GM13976 (cell line): ENCODE results near the gene PPP1R3G.

Experiments used
- DNase-seq: peaks from one replicate; pipeline ENCODE4 v3.0.0; 2012; ENCODE audit warnings: low spot score
- CTCF ChIP-seq: IDR thresholded peaks from 2 replicates; pipeline ENCODE4 v1.5.1; 2012; ENCODE audit warnings: borderline replicate concordance, mild to moderate bottlenecking; ENCODE audit not compliant: insufficient read depth; ENCODE audit errors: extremely low read depth, missing control alignments, control extremely low read depth
- in situ Hi-C: fragments of 300-500 bp; cut with MboI; formaldehyde crosslinking; loops from one replicate; pipeline ENCODE4 v1.12.0; 2022; ENCODE audit warnings: low sequenced_read_pairs, mixed read lengths, inconsistent platforms; ENCODE audit not compliant: unreplicated experiment

Gene PPP1R3G

GRCh38 chr6:5104667-5105066 is 19.5 kb downstream of the PPP1R3G start:
- in situ Hi-C loops = no loop called here
- no peak for TF ChIP-seq CTCF
- DNase-seq = no peak

GRCh38 chr6:5105146-5105545 is 20.0 kb downstream of the PPP1R3G start:
- DNase-seq = no peak
- in situ Hi-C loops = no loop called here
- TF ChIP-seq CTCF = no peak

GRCh38 chr6:5107341-5107740 is 22.2 kb downstream of the PPP1R3G start:
- TF ChIP-seq CTCF = no peak
- in situ Hi-C loops = no loop called here
- no peak for DNase-seq

- DNase-seq = no peak
- TF ChIP-seq CTCF = no peak
- in situ Hi-C loops = no loop called here
Observed at GRCh38 chr6:5108068-5108467, 22.9 kb downstream of the PPP1R3G start.

- DNase-seq = no peak
- in situ Hi-C loops = no loop called here
- TF ChIP-seq CTCF = no peak
Observed at GRCh38 chr6:5108536-5109150, 23.5 kb downstream of the PPP1R3G start.

- DNase-seq = no peak
- in situ Hi-C loops = no loop called here
- TF ChIP-seq CTCF = no peak
Observed at GRCh38 chr6:5109436-5109835, 24.3 kb downstream of the PPP1R3G start.
